HG02588 (cell line): Measurements from ENCODE around the gene PRPF40B.

ENCODE experiments used
- ATAC-seq: cut with Tn5 transposase; IDR thresholded peaks from one replicate; pipeline ENCODE4 v1.9.1; 2021; ENCODE audit warnings: mild to moderate bottlenecking, moderate library complexity; ENCODE audit not compliant: unreplicated experiment

PRPF40B gene

GRCh38 chr12:49680075-49680474 lies 56.7 kb downstream of the PRPF40B start:
- ATAC-seq = no peak

DNA sequence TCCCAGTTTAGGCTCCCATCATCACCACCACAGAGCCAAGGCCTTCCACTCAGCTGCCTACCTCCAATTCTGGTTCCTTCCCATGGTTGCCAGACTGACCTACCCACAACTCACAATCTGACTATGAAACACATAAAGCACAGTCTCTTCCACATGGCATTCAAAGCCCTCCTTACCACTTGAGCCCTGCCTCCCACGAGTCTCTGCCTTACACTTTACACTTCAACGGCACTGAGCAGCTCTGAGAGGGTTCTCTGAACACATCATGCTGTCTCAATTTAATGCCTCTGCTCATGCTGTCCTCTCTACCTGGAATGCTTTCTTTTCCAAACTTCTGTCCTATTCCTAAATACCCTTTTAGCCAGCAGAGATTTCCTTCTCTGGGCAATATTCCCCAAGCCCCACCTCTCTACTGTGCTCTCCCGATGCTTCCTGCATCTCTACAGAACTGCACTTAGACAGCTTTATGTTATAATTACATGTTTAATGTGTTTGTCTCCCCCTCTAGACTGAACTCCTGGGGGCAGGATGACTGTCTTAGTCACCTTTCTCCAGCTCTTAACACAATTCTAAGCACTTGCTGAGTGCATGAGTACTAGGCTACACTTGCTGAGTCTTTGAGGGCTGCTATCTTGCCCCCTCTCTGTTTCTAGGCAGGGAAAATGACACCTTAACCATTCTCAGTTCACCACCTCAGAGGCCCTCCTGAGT lies 60.4 kb downstream of the PRPF40B start:
- no peak for ATAC-seq

DNA sequence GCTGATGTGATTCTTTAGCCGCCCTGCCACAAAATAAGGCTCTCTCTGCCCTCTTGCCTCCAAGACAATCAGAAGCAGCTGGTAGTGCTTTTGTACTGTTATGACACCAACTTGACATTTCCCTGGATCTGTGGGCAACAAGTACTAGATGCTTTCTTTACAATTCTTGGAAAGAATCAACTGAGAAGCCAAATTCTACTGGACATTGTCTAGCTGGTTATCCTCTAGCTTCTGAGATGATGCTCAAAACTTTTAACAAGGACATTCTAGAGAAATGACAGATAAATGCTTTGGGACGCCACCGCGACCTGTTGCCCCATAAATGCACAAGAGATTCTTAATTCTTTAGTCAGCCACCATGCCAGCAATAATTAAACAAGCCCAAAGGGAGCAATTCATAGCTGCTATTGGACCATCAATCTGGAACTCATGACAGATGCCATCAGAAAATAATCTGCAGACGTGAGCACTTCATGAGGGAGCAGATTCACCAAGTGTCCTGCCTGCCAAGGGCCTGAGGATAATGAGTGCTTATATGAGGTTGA lies 61.0 kb downstream of the PRPF40B start:
- no peak for ATAC-seq

- no peak for ATAC-seq
Observed at GRCh38 chr12:49687941-49688340, 64.6 kb downstream of the PRPF40B start.

GRCh38 chr12:49689237-49689636 lies 65.9 kb downstream of the PRPF40B start:
- ATAC-seq = no peak

GRCh38 chr12:49689785-49690184 lies 66.4 kb downstream of the PRPF40B start:
- ATAC-seq = no peak

DNA sequence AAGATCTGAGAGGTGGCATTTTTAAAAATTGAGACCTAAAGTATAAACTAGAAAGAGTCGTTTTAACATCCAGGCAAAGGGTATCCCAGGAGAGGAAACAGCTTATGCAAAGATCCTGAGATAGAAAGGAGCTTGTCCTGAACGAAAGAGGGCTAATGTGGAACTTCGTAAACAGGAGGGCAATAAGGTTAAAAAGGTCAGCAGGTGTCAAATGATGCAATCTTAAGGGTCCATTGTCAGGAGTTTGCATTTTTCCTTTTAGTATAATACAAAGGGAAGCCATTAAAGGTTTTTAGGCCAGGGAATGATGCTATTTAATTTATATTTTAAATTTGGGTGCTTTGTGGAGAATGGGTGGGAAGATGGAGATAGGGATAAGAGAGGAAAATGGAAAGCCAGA lies 69.5 kb downstream of the PRPF40B start:
- ATAC-seq = no peak

GRCh38 chr12:49693931-49694444 lies 70.6 kb downstream of the PRPF40B start:
- no peak for ATAC-seq
